HepG2 (cell line): ENCODE data around the gene SS18L1. TPM values are rescaled to one million over a fixed set of nuclear protein-coding genes. Genes with fewer than 3 reads are reported as not detected.
A peak's percentile ranks its signal among the peaks of the same experiment; 100 is the strongest.

Experiments used
- AHDC1 ChIP-seq: sonication (generic); formaldehyde crosslinking; IDR thresholded peaks from 2 replicates; pipeline ENCODE4 v1.5.1; 2020; ENCODE audit warnings: mild to moderate bottlenecking, missing genetic modification reagents, borderline replicate concordance
- SALL2 ChIP-seq: sonication (generic); formaldehyde crosslinking; IDR thresholded peaks from 2 replicates; pipeline ENCODE4 v1.8.1; 2023; ENCODE audit warnings: mild to moderate bottlenecking, missing genetic modification reagents, inconsistent platforms
- ZNF205 ChIP-seq: IDR thresholded peaks from 2 replicates; pipeline ENCODE4 v1.6.1; 2018; ENCODE audit warnings: missing biosample characterization, missing genetic modification reagents
- ZNF232 ChIP-seq: sonication (generic); formaldehyde crosslinking; IDR thresholded peaks from 2 replicates; pipeline ENCODE4 v1.4.0; 2020; ENCODE audit warnings: missing genetic modification reagents, borderline replicate concordance
- ZNF704 ChIP-seq: sonication (generic); formaldehyde crosslinking; IDR thresholded peaks from 2 replicates; pipeline ENCODE4 v1.8.1; 2023; ENCODE audit warnings: mild to moderate bottlenecking, inconsistent platforms, moderate library complexity, missing genetic modification reagents, borderline replicate concordance
- polyA plus RNA-seq, 8 experiments: library from polyadenylated mRNA; depleted of rRNA in 3 of 8; stranded (reverse) in 7 of 8; unstranded in 1 of 8; fragments of >200 nt; fragmentation: Illumina TruSeq in 4 of 8; extraction: Trizol in 4 of 8; gene quantifications; 2 replicates each; pipeline versions ENCODE4 v1.2.1 to v1.2.3, GENCODE V29; 2011 to 2016; ENCODE audit warnings: low read depth in 4 of 8, missing spikeins in 1 of 8, mixed read lengths in 1 of 8; ENCODE audit not compliant: insufficient read depth in 1 of 8
- total RNA-seq, 5 experiments: library from RNA; depleted of rRNA; stranded (reverse); fragments of >200 nt; fragmentation: Illumina TruSeq; extraction: Trizol; gene quantifications; 2 replicates each; pipeline ENCODE4 v1.2.3, GENCODE V29; 2016; ENCODE audit warnings: low read depth in 1 of 5

SS18L1 gene
- total and polyA plus RNA-seq, 2 of the 13 experiments (the other 11 are each of a cell fraction or from before 2014, with no cell fraction given) = 17.8 to 27.6 TPM

DNA sequence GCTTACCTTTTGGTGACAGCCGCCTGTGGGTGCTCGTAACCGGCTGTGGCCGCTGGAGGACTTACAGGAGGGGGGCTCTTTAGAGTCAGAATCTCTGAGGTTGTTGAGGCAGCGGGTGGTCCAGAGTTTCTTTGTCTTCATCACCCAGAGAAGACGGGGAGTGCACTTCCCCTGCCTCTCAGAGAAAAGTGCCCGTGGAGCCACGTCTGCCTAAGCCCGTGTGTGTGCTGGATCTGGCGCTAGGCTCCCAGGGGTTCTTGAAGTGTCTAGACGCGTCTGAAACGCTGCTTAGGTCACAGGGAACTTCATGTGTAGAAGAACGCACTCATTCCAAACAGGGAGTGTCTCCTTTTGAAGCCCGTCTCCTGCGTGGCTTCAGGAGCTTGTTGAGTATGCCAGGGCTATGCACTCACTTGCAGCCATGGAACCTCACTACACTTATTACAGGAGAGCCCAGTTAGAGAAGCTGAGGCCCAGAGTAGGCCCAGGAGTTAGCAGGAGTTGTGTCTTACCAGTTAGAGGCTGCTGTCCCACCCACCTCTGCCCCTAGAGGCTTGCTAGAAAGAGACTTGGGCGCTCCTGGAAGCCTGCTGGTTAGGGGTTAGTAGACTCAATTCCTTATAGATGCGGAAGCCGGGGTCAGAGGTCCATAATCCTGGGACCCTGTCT is 20.0 kb upstream of the SS18L1 start (continued):
- TF ChIP-seq AHDC1 (CRISPR knock-in tag) (no peak), ZNF704 (CRISPR knock-in tag) (no peak), SALL2 (CRISPR knock-in tag) (0 out of 2 replicates have a peak, but pooled peaks have one; percentile 13), ZNF232 (CRISPR knock-in tag) (0 out of 2 replicates have a peak, but pooled peaks have one; percentile 39), ZNF205 (CRISPR knock-in tag) (no peak)
